GM18517 (cell line): ENCODE data around the gene CCNE1.
"Not testable (repeated sequence)": the region's sequence is repeated elsewhere in the genome, so short reads cannot be mapped to it uniquely, and the experiment has no call there.

ENCODE experiments used
- ATAC-seq: cut with Tn5 transposase; IDR thresholded peaks from one replicate; pipeline ENCODE4 v1.9.1; 2021; ENCODE audit warnings: mild to moderate bottlenecking, moderate library complexity; ENCODE audit not compliant: unreplicated experiment

The CCNE1 gene

GRCh38 chr19:29785955-29786589 is 25.7 kb upstream of the CCNE1 start:
- no peak for ATAC-seq

GRCh38 chr19:29787281-29787680 is 24.5 kb upstream of the CCNE1 start:
- no peak for ATAC-seq

- ATAC-seq: no peak
Observed at GRCh38 chr19:29789007-29789406, 22.8 kb upstream of the CCNE1 start.

GRCh38 chr19:29793116-29793727 is 18.6 kb upstream of the CCNE1 start:
- no peak for ATAC-seq

- not testable (repeated sequence) for ATAC-seq
Observed at GRCh38 chr19:29794490-29794889, 17.3 kb upstream of the CCNE1 start.

GRCh38 chr19:29795461-29796172 is 16.2 kb upstream of the CCNE1 start:
- ATAC-seq: no peak

- ATAC-seq: no peak
Observed at GRCh38 chr19:29796173-29796573, 15.6 kb upstream of the CCNE1 start.

GRCh38 chr19:29798774-29799497 is 12.9 kb upstream of the CCNE1 start:
- no peak for ATAC-seq

GRCh38 chr19:29800100-29800825 is 11.5 kb upstream of the CCNE1 start:
- ATAC-seq: no peak

GRCh38 chr19:29803951-29804350 is 7.8 kb upstream of the CCNE1 start:
- ATAC-seq: not testable (repeated sequence)

- peak; percentile 74 for ATAC-seq
Observed at GRCh38 chr19:29804493-29804892, 7.3 kb upstream of the CCNE1 start.

- ATAC-seq: no peak
Observed at GRCh38 chr19:29805031-29805965, 6.5 kb upstream of the CCNE1 start.

- no peak for ATAC-seq
Observed at GRCh38 chr19:29806098-29806866, 5.5 kb upstream of the CCNE1 start.

- ATAC-seq: no peak
Observed at GRCh38 chr19:29807178-29807577, 4.6 kb upstream of the CCNE1 start.

- no peak for ATAC-seq
Observed at GRCh38 chr19:29807870-29808405, 3.9 kb upstream of the CCNE1 start.

GRCh38 chr19:29809795-29810503 is 1.8 kb upstream of the CCNE1 start:
- ATAC-seq: no peak

- ATAC-seq: no peak
Observed at GRCh38 chr19:29810504-29810871, 1.3 kb upstream of the CCNE1 start.
